Left ventricle myocardium inferior (tissue), 1 donor: Measurements from ENCODE around the gene DENND1A. TPM values are rescaled to one million over a fixed set of nuclear protein-coding genes. Genes with fewer than 3 reads are reported as not detected.
"Not testable (repeated sequence)": the region's sequence is repeated elsewhere in the genome, so short reads cannot be mapped to it uniquely, and the experiment has no call there.

Experiments
- DNase-seq: peaks from one replicate; pipeline ENCODE4 v3.0.0-alpha.2; 2020
- H3K27ac ChIP-seq: fragments of 200-600 bp; replicated peaks from 2 replicates; pipeline ENCODE4 v1.8.0; 2021
- H3K27me3 ChIP-seq: fragments of 200-600 bp; 2 replicates; pipeline ENCODE4 v1.8.0; 2021; ENCODE audit warnings: low read depth
- H3K36me3 ChIP-seq: fragments of 200-600 bp; 2 replicates; pipeline ENCODE4 v1.8.0; 2021
- H3K4me1 ChIP-seq: fragments of 200-600 bp; 2 replicates; pipeline ENCODE4 v1.8.0; 2021
- H3K4me3 ChIP-seq: fragments of 200-600 bp; 2 replicates; pipeline ENCODE4 v1.8.0; 2021; ENCODE audit warnings: mild to moderate bottlenecking, moderate library complexity
- H3K9me3 ChIP-seq: fragments of 200-600 bp; replicated peaks from 2 replicates; pipeline ENCODE4 v1.8.0; 2021
- CTCF ChIP-seq: fragments of 200-600 bp; IDR thresholded peaks from 2 replicates; pipeline ENCODE4 v1.8.0; 2021; ENCODE audit warnings: antibody characterized with exemption, mild to moderate bottlenecking, borderline replicate concordance
- intact Hi-C: fragments of 100-400 bp; cut with micrococcal nuclease; formaldehyde crosslinking; loops from one replicate; pipeline ENCODE4 v1.11.0; 2022
- total RNA-seq: library from RNA; stranded (reverse); fragmentation: NEBNext Ultra II Directional; extraction: Animal tissue kit (Norgen Biotek cat#: 25700); gene quantifications from one replicate; pipeline ENCODE4 v1.2.1, GENCODE V29; 2021
- donor health status: DM: no; HTN: yes; CAD: no; lungs with severe emphysema.

The DENND1A gene
- total RNA-seq, 1 donor from 2014 or later, result 12.2 TPM

- Histone ChIP-seq H3K9me3 (no peaks in the 10 kb centered on the region), H3K36me3 (no peaks in the 10 kb centered on the region), H3K4me1 (peaks cover 17% of the 10 kb centered on the region), H3K4me3 (no peak overlapping the region), H3K27ac (no peak overlapping the region), H3K27me3 (no peaks in the 10 kb centered on the region)
- TF ChIP-seq CTCF, result peak; percentile 48
- no peak for DNase-seq
- intact Hi-C loops, result loop anchor here (5.0 kb wide), 1 partner anchor 642 kb away; no protein-coding TSS in a partner anchor
These were observed 530.0 kb downstream of the DENND1A start for GRCh38 chr9:123399803-123400378.

- H3K27me3 ChIP-seq, H3K27ac ChIP-seq, intact Hi-C loops, H3K4me3 ChIP-seq, H3K36me3 ChIP-seq, H3K9me3 ChIP-seq, DNase-seq: not testable (repeated sequence)
- H3K4me1 ChIP-seq, result peaks cover 17% of the 10 kb centered on the region
These were observed 531.0 kb downstream of the DENND1A start for GRCh38 chr9:123398938-123399337.

GRCh38 chr9:123397975-123398374 is 532.0 kb downstream of the DENND1A start:
- no peak for TF ChIP-seq CTCF
- Histone ChIP-seq H3K27me3 (no peaks in the 10 kb centered on the region), H3K36me3 (no peaks in the 10 kb centered on the region), H3K4me1 (peaks cover 17% of the 10 kb centered on the region), H3K27ac (no peak overlapping the region), H3K4me3 (no peak overlapping the region), H3K9me3 (peaks cover 4% of the 10 kb centered on the region)
- no peak for DNase-seq
- intact Hi-C loops, result no loop called here

GRCh38 chr9:123395689-123396511 is 534.0 kb downstream of the DENND1A start:
- no peak for DNase-seq
- Histone ChIP-seq H3K27me3 (no peaks in the 10 kb centered on the region), H3K9me3 (peaks cover 8% of the 10 kb centered on the region), H3K4me3 (no peak overlapping the region), H3K36me3 (no peaks in the 10 kb centered on the region), H3K4me1 (peaks cover 5% of the 10 kb centered on the region), H3K27ac (no peak overlapping the region)
- no peak for TF ChIP-seq CTCF
- intact Hi-C loops, result no loop called here

GRCh38 chr9:123395276-123395688 is 534.6 kb downstream of the DENND1A start:
- intact Hi-C loops, result no loop called here
- no peaks in the 10 kb centered on the region for H3K36me3 ChIP-seq
- no peak overlapping the region for H3K27ac ChIP-seq
- H3K9me3 ChIP-seq, result peaks cover 8% of the 10 kb centered on the region
- no peak for DNase-seq
- no peaks in the 10 kb centered on the region for H3K27me3 ChIP-seq
- no peak overlapping the region for H3K4me3 ChIP-seq
- no peaks in the 10 kb centered on the region for H3K4me1 ChIP-seq
- no peak for TF ChIP-seq CTCF
